ENCODE data around the gene RUNX3.

GRCh38 chr1:24892188-24893153 is 37.6 kb downstream of the RUNX3 start:
- no peak for TF ChIP-seq POLR2A (IDR thresholded peaks at IDR 0.05)
- TF ChIP-seq CTCF (IDR thresholded peaks at IDR 0.05), result no peak

Measured in thyroid gland (tissue), 4 donors.